Omental fat pad (tissue), 4 donors: ENCODE results near the gene KRTAP3-1. TPM values are rescaled to one million over a fixed set of nuclear protein-coding genes. Genes with fewer than 3 reads are reported as not detected.

ENCODE experiments used
- ATAC-seq: fragments of 150-250 bp; one replicate; pipeline ENCODE4 v1.9.1; 2016; ENCODE audit warnings: mild to moderate bottlenecking, moderate library complexity; ENCODE audit not compliant: low FRiP score
- DNase-seq: peaks from one replicate; pipeline ENCODE4 v3.0.0-alpha.2; 2019; ENCODE audit warnings: low spot score
- total RNA-seq, 4 donors: library from RNA; depleted of rRNA; stranded (reverse); fragments of >200 nt; gene quantifications; one replicate each; pipeline ENCODE4 v1.1.0, GENCODE V29; 2016
- TF ChIP-seq, protein P1 (sequence below), 3 donors: fragments of 450-650 bp; IDR thresholded peaks; one replicate each; pipeline ENCODE4 v1.5.1; 2016 to 2017; ENCODE audit warnings: antibody characterized with exemption in 3 of 3, mild to moderate bottlenecking in 3 of 3, moderate library complexity in 2 of 3

KRTAP3-1 gene
- total RNA-seq, 4 donors from 2014 or later, result not detected

DNA sequence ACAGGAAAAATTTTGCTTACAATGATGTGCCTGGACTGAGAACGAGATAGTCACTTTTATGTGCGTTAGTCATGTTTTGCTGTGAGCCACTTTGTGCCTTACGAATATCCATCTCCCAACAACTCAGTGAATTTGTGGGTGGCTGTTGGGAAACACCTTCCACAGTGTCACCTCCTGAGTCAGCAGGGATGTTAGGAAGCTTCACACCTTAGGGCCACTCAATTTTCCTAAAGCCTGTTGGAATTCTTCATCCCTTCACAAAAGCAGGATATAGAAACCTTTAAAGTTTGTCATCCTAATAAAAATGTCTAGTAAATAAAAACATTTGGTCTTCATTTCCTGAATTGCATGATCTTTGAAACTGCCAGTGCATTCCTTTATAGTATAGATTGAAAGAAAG lies 4.3 kb upstream of the KRTAP3-1 start:
- TF ChIP-seq, protein P1, sequence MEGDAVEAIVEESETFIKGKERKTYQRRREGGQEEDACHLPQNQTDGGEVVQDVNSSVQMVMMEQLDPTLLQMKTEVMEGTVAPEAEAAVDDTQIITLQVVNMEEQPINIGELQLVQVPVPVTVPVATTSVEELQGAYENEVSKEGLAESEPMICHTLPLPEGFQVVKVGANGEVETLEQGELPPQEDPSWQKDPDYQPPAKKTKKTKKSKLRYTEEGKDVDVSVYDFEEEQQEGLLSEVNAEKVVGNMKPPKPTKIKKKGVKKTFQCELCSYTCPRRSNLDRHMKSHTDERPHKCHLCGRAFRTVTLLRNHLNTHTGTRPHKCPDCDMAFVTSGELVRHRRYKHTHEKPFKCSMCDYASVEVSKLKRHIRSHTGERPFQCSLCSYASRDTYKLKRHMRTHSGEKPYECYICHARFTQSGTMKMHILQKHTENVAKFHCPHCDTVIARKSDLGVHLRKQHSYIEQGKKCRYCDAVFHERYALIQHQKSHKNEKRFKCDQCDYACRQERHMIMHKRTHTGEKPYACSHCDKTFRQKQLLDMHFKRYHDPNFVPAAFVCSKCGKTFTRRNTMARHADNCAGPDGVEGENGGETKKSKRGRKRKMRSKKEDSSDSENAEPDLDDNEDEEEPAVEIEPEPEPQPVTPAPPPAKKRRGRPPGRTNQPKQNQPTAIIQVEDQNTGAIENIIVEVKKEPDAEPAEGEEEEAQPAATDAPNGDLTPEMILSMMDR (IDR thresholded peaks at IDR 0.05), result no peak
- ATAC-seq (no peak), DNase-seq (no peak)

DNA sequence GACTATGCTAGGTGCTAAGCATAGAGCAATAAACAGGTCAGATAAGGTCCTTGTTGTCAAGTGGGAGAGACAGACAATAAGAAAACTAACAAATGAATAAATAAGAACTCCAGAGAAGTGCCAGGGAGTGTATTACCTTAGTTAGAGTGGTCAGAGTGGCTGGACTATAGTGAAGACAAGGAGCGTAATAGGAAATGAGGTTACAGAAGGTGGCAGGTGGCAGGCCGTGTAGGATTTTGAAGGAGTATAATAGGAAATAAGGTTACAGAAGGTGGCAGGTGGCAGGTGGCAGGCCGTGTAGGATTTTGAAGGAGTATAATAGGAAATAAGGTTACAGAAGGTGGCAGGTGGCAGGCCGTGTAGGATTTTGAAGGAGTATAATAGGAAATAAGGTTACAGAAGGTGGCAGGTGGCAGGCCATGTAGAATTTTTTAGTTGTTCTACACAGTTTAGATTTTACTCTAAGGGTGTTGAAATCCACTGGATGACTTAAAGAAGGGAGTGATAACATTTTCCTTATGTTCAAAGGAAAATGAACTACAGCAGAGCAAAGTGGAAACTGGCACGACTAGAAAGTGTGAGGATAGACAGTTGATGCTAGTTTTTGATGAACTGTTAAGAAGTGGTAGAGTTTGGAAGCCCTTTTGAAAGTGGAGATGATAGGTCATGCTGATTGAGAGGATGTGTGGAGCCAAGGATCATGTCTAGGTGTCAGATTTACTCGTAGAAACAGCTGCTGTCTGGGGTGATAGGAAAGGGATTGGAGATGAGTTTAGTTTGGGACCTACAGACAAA lies 3.6 kb upstream of the KRTAP3-1 start:
- DNase-seq (no peak), ATAC-seq (no peak)
- TF ChIP-seq, protein P1 (IDR thresholded peaks at IDR 0.05), result no peak

GRCh38 chr17:41010441-41010840 lies 1.5 kb upstream of the KRTAP3-1 start:
- TF ChIP-seq, protein P1 (IDR thresholded peaks at IDR 0.05), result no peak
- ATAC-seq, result no peak
- DNase-seq, result no peak

DNA sequence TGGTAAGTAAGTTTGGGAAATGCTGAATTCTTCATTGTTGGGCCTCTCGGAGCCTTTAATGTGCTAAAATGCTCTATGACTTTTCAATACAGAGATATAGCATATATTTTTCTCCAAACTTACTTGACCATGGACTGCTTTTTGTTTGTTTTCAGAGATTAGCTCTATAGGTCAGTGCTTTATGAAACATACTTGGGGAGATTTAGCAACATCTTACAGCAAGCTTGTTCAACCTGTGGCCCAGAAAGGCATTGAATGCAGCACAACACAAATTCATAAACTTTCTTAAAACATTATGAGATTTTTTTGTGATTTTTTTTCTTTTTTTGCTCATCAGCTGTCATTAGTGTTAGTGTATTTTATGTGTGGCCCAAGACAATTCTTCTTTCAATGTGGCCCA lies 1.0 kb upstream of the KRTAP3-1 start:
- TF ChIP-seq, protein P1 (IDR thresholded peaks at IDR 0.05), result no peak
- ATAC-seq, result no peak
- no peak for DNase-seq

- no peak for ATAC-seq
Observed at GRCh38 chr17:41009301-41009760, 403 bp upstream of the KRTAP3-1 start.

GRCh38 chr17:41004397-41004796 lies 4.5 kb downstream of the KRTAP3-1 start:
- TF ChIP-seq, protein P1 (IDR thresholded peaks at IDR 0.05), result no peak
- no peak for DNase-seq

More at GRCh38 chr17:41009301-41009760, 403 bp upstream of the KRTAP3-1 start:
- TF ChIP-seq, protein P1 (IDR thresholded peaks at IDR 0.05), result no peak
- DNase-seq, result no peak

DNA sequence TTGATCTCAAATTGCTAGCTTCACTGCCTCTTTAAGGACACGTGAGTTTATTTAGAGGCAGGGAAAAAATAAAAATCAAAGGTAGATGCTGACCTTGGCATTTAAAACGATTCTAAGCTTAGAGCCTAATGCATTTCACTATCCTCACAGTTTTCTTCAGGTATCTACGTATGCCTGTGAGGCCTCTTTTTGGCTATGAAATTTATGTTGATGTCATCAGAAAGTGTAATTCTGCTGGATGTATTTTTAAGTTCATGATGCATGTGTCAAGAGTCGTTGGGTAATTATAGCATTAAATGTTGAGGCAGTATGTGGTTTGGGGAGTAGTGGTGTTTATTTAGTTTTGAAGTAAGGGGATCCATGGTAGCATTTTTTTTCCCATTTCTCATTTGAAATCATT lies 5.0 kb downstream of the KRTAP3-1 start:
- ATAC-seq, result no peak
- TF ChIP-seq, protein P1 (IDR thresholded peaks at IDR 0.05), result no peak
- no peak for DNase-seq

More at GRCh38 chr17:41004397-41004796, 4.5 kb downstream of the KRTAP3-1 start:
- ATAC-seq, result no peak
